ENCODE measurements around the gene ELFN2. TPM values are rescaled to one million over a fixed set of nuclear protein-coding genes. Genes with fewer than 3 reads are reported as not detected.
A peak's percentile ranks its signal among the peaks of the same experiment; 100 is the strongest.

ELFN2 gene
- polyA plus RNA-seq, 3 donors, result 0.65 to 1.4 (median 0.86) TPM

DNA sequence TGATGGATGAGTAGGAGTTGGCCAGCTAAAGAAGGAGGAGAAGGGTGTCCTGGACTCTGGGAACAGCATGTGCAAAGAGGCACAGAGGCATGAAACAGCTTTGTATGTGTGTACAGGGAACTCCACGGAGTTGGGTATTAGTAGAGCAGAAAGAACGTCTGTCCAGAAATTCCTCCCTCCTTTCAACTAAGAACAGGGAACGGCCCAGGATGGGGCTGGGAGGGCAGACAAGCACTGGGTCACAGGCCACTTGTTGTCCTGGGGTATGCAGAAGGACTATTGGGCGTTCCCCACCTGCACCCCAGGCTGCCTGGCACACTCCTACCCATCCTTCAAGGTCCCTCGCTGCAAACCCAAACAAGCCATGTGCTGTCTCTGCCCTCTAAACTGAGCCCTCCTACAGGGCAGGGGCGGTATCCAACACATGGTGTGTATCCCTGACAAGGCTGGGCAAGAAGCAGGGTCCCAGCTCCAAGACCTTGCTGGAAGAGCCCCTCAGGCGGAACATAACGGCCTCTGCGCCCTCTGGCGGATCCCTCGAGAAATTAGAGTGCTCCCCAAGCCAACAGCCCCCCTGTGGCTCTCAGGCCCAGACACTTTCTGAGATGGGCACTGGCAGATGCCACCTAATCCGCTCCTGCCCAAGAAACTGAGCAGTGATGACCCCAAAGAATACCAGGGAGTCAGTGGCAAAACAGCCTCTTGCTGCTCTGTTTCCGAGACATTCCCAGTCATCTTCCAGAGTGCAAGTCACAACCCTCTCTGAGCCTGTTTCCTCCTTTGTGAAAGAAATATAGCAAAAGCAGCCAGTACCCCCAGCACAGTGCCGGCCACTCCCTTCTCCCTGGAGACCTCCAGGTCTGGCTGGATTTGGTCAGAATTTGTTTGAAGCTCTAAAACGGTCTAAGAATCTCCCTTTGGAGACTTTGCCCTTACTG lies 1.6 kb upstream of the ELFN2 start:
- peak in 2 of 3 donors; percentile 43 to 52 for DNase-seq (ENCODE audit: low read depth in 3 of 3, low spot score in 2 of 3)

DNA sequence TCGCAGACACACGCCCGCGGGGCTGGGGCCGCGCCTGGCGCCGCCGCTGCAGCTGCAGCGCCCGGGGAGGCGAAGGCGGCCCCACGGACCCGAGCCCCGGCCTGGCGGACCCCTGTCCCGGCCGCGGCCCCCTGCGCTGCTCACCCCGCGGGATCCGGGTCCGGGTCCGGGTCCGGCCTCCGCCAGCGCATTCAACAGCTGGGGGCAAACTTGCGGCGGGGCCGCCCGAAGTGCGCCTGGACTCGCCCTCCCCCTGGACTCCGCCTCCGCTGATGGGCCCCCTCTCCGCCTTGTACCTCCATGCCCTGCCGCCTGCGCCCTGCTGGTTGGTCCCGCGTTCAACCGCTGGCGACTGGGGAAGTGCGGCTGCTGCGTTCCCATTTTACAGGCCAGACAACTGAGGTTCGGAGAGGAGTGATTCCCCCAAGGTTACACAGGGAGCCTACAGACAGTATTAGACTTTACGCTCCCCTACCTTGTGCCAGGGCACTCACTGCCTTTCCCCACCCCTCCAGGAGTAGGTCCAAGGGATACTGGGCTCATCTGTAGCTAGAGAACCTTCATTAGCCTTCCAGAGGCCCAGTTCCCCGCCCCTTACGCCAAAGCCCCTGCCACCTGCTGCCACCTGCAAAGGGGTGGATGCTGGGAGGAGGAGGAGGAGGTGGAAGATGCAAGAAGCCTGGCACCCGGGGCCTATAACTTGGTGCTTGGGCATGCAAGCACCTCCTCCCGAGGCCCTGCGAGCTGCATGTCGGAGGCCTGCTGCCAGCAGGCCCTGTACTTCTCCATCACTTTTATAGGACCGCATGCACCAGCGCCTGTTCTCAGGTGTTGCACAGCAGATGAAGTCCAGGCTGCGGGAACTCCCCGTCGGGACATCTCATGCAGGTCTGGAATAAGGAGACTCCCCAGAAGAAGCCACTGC lies 694 bp upstream of the ELFN2 start:
- DNase-seq (ENCODE audit: low read depth in 3 of 3, low spot score in 2 of 3), result no peak

DNA sequence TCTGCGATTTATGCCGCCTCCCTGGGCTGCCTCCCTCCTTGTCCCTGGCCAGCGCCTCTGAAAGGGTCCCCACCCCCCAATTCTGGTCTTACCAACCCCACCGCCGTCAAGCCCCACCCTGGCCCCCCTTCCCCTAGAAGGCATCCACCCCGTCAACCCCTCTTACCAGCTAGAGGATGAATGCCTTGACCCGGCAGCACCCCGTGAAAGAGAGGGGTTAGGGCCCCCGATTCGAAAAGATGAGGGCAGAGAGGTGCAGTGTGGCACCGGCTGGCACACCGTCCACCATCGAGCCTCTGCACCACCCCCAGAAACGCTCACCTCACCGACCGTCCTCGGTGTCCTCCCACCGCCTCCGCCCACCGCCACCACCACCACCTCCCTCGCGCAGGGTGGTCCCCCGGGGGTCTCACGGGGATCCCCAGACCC lies 559 bp downstream of the ELFN2 start:
- no peak for DNase-seq (ENCODE audit: low read depth in 3 of 3, low spot score in 2 of 3)

DNA sequence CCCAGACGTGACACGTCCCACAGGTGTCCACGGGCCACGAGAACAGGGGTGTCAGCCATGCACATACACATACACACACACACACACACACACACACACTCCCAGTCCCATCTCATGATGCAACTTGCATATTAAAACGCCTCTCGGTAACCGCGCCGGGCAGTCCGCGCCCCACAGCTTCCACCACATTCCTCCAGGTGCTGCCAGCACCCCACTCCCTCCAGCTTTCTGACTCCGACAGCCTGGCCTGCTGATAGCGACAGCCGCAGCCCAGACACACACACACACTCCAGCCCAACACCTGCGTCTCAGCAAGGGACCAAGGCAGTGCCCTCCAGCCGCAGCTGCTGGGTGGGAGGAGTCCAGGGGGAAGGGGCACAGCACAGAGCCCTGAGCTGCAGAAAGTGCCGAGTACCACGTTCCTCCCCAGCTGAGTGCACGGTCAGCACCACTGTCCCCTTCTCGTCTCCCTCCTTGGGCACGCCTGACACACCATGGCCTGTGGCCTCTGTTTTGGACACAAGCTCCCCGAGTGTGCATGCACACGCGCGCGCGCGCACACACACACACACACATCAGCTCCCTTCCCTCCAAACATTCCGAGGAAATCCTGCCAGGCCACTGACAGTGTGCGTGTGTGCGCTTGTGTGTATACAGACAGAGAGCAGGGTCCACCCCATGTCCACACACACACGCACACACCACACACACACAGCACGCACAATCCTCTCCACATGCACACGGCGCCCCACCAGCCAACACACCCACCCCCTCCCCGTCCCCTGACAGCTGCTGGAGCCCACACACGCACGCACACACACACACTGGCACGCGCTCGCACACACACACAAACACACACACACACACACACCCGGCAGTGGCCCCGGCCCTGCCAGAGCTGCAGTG lies 1.2 kb downstream of the ELFN2 start:
- DNase-seq (ENCODE audit: low read depth in 3 of 3, low spot score in 2 of 3), result no peak

DNA sequence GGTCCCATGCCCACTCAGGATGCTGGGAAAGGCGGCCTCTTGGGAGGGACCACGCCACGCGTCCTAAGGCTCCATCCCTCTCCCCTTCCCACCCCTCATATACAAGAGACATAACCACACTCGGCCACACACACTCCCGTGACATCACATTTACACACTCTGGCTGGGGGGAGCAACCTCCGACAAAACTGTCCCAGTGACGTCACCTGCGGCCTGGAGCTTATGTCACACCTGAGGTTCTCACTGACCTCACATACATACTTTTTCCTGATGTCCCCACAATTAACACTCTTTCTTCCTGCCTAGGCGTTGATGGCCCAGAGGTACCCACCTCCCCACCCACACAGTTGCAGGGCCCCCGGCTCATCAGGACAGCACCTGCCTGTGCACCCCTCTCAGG lies 1.9 kb downstream of the ELFN2 start:
- no peak for DNase-seq (ENCODE audit: low read depth in 3 of 3, low spot score in 2 of 3)

DNA sequence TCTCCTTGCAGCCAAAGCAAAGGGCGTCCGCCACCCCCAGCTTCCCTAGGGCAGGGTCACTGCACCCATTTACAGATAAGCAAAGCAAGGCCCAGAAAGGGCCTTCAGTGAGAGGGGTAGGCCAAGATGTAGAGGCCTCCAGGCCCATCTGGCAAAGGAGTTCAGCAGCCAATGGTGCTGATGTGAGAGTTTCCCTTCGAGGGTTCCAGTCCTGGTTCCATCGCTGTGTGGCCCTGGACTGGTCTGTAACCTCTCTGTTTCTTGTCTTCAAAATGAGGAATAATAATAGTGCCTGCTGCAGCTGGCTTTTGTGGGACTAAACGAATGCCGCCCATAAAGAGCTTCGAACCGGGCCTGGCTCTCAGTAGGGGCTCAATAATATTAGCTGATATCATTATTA lies 4.0 kb downstream of the ELFN2 start:
- no peak for DNase-seq (ENCODE audit: low read depth in 3 of 3, low spot score in 2 of 3)

DNA sequence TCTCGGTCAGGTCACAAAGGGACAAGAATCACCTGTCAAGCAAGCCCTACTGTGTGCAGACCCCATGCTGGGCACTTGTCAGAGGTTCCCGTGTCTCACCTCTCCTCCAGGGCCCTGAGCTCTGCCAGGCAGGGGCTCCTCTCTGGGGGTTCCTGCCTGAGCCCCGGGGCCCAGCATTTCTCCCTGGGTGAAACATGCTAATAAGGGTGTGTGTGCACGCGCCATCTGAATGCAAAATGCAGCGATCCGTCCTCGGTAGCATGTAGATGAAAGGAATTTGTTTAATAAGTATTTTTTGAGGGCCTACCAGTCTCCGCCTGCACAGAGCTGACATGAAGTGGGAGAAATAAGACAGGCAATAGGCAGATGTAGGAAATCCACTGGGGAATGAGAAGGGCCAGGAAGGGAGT lies 5.8 kb downstream of the ELFN2 start:
- no peak for DNase-seq (ENCODE audit: low read depth in 3 of 3, low spot score in 2 of 3)

DNA sequence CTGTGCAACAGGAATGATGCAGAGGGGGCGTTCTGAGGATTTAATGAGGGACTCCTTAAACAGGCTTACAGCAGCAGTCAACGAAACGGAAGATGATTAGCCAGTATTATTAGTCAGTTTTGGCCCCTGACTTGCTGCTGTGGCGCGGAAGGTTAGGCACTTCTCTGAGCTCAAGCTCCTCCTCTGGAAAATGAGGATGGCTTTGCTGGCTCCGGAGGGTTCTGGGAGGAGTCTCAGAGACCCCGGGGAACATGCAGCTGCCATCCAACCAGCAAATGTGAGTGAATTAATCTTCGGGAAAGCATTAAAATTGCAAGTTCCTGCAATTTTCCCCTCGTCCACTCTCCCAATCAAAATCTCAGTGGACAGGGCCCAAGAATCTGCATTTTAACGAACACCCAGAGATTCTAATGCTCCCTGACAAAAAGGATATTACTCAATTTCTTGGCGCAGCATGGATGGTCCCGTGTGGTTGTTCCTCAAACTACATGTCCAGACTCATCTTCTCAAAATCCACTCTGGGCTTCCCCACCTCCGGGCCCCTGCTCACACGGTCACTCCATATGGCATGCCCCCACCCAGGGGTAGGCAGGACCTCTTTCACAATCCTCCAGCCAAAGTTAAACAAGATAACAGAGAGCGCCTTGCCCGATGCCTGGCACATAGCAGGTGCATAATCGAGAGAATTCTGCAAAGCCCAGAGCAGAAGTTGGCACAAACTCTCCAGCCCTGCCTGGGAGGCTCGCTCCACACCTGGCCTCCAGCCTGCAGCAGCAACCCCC lies 6.4 kb downstream of the ELFN2 start:
- no peak for DNase-seq (ENCODE audit: low read depth in 3 of 3, low spot score in 2 of 3)

DNA sequence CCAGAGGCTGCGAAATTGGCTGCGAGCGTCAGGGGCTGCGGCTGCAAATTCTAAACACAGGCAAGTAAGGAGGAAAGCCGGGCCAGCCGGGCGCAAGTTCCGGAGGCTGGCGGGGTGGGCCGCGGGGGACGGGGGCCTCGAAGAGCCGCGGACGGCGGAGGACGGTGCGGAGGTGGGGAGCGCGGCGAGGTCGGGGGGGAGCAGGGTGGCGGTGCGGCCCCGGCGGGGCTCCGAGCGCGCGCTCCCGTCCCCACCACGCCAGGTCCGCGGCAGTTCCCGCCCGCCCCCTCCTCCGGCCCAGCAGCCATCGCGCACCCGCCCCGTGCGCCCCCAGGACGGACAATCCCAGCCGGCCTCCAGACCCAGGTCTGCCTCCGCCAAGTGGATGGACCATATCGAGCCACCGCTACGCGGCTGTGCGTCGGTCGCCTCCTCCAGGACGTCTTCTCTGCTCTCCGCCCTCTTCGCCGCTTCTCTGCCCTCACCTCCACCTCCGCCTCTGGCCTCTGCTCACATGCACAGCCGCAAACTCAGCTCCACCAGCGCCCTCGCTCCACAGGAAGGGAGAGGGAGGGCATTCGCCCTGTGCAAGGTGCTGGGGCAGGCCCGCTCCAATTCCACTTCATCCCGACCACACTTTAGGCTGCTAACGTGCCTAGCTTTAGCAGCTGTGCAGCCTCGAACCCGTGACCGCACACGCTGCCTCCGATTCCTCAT lies 7.2 kb downstream of the ELFN2 start:
- no peak for DNase-seq (ENCODE audit: low read depth in 3 of 3, low spot score in 2 of 3)

DNA sequence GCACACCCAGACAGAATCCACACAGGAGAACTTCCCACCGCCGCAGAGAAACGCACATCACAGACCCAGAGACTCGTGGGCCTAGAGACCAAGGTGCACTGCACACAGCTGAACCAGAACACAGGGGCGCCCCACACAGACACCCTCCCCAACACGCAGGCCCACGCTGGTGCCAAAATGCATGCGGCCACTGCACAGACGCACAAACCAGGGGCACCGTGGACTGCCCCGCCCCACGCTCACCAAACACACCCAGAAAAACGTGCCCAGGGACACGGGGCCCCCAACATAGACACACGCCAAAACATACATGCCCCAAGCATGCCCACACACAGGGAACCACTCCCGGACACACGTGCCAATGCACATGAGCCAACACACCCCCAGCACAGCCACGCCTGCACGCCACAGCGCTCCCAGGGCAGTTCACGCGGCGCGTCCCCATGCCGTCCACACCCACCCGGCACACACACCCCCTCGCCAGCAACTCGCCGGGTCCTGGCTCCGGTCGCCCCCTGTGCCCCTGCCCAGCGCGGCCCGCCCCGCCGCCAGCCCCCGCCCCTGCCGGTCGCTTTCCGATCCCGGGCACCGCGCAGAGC lies 7.8 kb downstream of the ELFN2 start:
- no peak for DNase-seq (ENCODE audit: low read depth in 3 of 3, low spot score in 2 of 3)

DNA sequence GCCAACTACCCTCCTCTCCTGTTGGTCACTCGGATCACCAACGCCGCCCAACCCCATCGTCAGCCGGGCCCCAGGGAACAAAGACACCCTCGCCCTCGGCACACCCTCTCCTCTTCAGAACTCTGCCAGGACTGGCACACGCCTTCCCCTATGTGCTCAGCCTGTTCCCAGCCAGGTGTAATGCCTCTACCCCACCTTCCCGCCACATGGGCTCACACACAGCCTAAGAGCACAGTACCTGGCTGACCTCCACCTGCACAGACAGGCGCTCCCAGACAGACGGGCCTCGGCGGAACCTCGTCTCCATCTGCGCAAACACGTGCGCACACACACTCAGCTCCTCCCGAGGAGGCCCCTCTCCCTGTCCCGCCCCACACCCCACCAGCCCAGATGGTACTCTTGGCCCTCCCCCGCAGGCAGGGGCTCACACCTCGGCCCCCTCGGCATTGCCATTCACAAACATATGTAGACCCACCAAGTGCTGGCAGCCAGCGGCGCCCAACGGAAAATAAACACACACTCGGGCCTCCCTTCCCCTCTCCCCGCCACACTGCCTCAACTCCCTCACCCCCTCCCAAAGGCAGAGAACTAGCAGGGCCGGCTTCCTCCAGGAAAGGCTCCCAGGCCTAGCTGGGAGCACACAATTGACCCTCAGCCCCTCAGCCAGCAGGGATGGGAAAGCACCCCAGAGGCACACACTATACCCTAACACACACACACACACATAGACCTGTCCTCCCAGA lies 8.5 kb downstream of the ELFN2 start:
- no peak for DNase-seq (ENCODE audit: low read depth in 3 of 3, low spot score in 2 of 3)

DNA sequence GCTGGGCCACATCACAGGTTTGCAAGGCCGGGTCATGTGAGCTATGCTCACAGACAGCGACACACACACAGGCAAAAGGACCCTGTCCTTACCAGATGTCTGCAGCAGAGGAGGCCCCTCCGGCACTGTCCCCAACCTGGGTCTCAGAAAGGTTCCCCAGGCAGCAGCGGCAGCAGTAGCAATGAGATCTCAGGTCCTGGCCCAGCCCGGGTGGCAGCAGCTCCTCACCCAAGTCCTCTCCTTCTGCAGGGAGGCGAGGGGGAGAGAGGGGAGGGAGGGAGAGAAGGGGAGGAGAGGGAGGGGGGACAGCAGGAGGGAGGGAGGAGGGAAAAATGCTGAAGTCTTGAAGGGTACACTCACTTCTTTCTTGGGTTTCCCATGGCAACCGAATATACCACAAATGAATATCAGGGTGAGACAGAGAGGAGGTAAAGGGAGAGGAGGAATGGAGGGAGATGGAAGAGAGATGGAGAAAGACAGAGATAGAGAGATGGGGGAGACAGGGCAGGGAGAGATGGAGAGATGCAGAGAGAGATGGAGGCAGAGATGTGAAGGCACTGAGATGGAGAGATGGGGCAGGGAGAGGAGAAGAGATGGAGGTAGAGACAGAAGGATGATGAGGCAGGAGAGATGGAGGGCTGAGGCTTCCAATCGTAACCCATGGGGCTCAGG lies 9.5 kb downstream of the ELFN2 start:
- no peak for DNase-seq (ENCODE audit: low read depth in 3 of 3, low spot score in 2 of 3)

DNA sequence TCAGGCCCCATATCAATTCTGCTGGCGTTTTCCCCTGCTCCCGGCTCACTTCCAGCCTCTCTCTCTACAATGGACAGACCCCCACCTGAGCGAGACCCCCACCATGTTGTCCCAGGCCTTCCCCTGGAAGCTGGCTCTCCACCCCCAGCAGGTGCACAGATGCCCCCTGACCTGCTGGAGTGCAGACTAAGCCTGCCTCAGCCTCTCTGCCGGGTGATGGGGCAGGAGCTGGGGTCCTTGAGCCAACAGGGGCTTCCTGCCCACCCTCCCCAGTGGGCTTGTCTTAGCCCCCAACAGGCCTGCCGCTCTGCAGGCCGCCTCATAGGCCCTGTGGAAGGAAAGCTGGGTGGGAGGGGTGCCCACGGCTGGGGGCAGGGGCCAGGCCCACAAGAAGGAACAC lies 10.0 kb downstream of the ELFN2 start:
- no peak for DNase-seq (ENCODE audit: low read depth in 3 of 3, low spot score in 2 of 3)

DNA sequence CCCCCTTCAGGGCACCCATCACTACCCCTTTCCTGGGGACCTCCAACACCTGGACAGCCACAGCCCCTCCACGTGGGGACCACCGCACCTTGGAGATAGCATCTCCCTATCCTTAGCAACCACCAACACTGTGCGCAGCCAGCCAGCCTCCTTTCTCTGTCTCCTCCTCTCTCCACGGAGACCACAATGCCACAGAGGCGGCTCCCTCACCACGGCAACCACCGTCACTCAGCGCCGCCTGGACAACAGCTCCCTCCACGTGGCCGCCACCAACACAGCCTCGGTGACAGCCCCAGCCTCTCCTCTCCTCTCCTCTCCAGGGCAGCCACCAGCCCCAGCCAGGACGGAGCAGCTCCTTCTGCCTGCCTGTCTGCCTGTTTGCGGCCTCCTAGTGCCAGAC lies 10.5 kb downstream of the ELFN2 start:
- no peak for DNase-seq (ENCODE audit: low read depth in 3 of 3, low spot score in 2 of 3)

DNA sequence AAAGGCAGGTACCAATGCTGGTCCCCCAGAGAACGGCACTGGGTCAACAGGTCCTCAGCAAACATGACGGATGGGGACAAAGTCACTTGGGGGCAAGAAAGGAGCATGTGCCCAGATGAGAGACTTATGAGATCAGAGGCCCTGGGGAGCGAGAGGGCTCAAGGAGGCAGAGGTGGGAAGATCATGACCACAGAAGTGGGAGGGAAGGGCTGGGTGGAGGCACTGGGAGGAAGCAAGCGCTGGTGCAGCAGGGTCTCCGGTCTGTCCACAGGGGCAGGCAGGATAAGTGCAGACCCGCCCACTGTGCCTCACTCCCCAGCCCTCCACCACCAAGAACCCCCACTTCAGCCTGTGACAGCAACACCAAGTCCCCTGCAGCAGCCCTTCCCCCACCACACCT lies 10.9 kb downstream of the ELFN2 start:
- no peak for DNase-seq (ENCODE audit: low read depth in 3 of 3, low spot score in 2 of 3)

DNA sequence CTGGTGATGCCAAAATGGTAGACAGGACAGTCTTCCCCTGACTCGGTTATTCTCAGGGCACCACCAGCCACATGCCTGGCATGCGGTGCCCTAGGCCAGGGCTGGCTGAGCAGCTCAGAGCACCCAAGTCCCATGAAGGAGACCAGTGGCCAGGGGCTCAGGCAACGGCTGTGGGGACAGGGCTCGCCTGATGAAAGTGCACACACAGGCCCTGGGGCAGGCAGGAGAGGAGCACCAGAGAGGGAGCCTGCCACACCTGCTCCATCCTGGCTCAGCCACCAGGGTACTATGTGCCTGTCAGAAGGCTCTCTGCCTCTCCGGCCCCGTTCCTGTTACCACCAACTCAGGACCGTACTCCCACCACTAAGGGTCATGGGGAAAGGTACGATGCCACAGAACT lies 12.1 kb downstream of the ELFN2 start:
- no peak for DNase-seq (ENCODE audit: low read depth in 3 of 3, low spot score in 2 of 3)

DNA sequence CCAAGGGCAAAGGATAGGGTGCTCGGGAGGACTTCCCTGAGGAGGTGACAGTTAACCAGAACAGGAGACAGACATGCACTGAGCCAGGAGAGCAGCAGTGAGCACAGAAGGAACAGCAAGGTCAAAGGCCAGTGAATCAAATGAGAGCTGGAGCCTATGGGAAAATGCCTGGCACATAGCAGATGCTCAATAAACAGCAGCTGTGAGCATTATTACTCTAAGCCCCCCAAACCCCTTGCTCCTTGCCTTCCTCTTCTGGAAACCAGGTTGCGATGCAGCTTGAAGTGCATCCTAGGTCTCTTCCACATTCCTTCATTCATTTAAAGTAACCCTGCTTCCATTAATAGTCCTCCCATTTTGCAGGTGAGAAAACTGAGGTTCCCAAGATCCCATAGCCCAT lies 13.0 kb downstream of the ELFN2 start:
- DNase-seq (ENCODE audit: low read depth in 3 of 3, low spot score in 2 of 3), result no peak

Data from right renal cortex interstitium (tissue), 3 donors.